Suprapubic skin (tissue), 4 donors: ENCODE results near the gene SURF1. TPM values are rescaled to one million over a fixed set of nuclear protein-coding genes. Genes with fewer than 3 reads are reported as not detected.
A peak's percentile ranks its signal among the peaks of the same experiment; 100 is the strongest.

Experiments used
- DNase-seq, 2 donors: peaks; one replicate each; pipeline ENCODE4 v3.0.0-alpha.2; 2019; ENCODE audit warnings: low spot score in 2 of 2
- H3K27ac ChIP-seq: fragments of 200-600 bp; sonication (generic); one replicate; pipeline ENCODE4 v1.5.1; 2019
- H3K27me3 ChIP-seq: fragments of 200-600 bp; sonication (generic); one replicate; pipeline ENCODE4 v1.5.1; 2019
- H3K36me3 ChIP-seq: fragments of 200-600 bp; sonication (generic); one replicate; pipeline ENCODE4 v1.5.1; 2019
- H3K4me1 ChIP-seq: fragments of 200-600 bp; sonication (generic); one replicate; pipeline ENCODE4 v1.5.1; 2019
- H3K4me3 ChIP-seq: fragments of 200-600 bp; sonication (generic); one replicate; pipeline ENCODE4 v1.5.1; 2019; ENCODE audit warnings: mild to moderate bottlenecking
- H3K9me3 ChIP-seq: fragments of 200-600 bp; sonication (generic); one replicate; pipeline ENCODE4 v1.5.1; 2019
- EP300 ChIP-seq: sonication (generic); formaldehyde crosslinking; IDR thresholded peaks from one replicate; pipeline ENCODE4 v1.6.1; 2017; ENCODE audit warnings: antibody characterized with exemption
- POLR2A ChIP-seq, 2 donors: fragments of 450-650 bp; IDR thresholded peaks; one replicate each; pipeline ENCODE4 v1.6.1; 2017; ENCODE audit warnings: antibody characterized with exemption in 2 of 2, mild to moderate bottlenecking in 2 of 2, moderate library complexity in 2 of 2
- POLR2AphosphoS5 ChIP-seq, 3 donors: sonication (generic); formaldehyde crosslinking; IDR thresholded peaks; one replicate each; pipeline ENCODE4 v1.6.1; 2017; ENCODE audit warnings: antibody characterized with exemption in 3 of 3
- WGBS: methylation state at CpG from one replicate; pipeline ENCODE4 v1.1.5; 2018; 5-methylcytosine and 5-hydroxymethylcytosine counted together
- total RNA-seq, 4 donors: library from RNA; depleted of rRNA; stranded (reverse); fragments of >200 nt; gene quantifications; one replicate each; pipeline ENCODE4 v1.1.0, GENCODE V29; 2016
- TF ChIP-seq, protein P1 (sequence below), 2 donors: fragments of 200-600 bp in 1 of 2; fragments of 450-650 bp in 1 of 2; sonication (generic) in 1 of 2; IDR thresholded peaks; one replicate each; pipeline ENCODE4 v1.5.1; 2016 to 2019; ENCODE audit warnings: antibody characterized with exemption in 2 of 2, mild to moderate bottlenecking in 1 of 2, moderate library complexity in 1 of 2

Gene SURF1
- total RNA-seq, 4 donors from 2014 or later = 29.1 to 45.0 (median 33.4) TPM

DNA sequence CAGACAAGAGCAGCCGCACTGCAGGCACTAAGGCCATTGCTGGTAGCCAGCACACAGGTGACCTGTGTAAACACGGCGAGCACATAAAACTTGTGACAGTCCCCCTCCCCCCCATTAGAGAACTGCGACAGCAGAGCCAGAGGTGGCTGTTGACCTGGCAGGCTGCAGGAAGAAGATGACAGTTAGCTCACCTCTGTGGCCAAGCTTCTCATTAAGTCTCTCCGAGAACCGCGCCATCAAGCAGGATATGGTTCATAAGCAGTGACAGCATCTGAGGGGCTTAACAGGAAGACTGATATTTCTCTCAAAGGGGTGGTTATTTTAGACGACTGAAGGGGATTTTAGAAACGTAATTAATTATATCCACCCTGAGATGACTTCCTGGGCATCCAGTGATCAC lies 14.4 kb upstream of the SURF1 start:
- Histone ChIP-seq H3K27ac (no peak overlapping the region), H3K4me3 (no peak overlapping the region), H3K36me3 (peaks cover 19% of the 10 kb centered on the region), H3K4me1 (peaks cover 86% of the 10 kb centered on the region), H3K9me3 (no peaks in the 10 kb centered on the region), H3K27me3 (no peaks in the 10 kb centered on the region)
- TF ChIP-seq POLR2AphosphoS5 (IDR thresholded peaks at IDR 0.05) (no peak), POLR2A (IDR thresholded peaks at IDR 0.05) (no peak), EP300 (no peak)
- TF ChIP-seq, protein P1, sequence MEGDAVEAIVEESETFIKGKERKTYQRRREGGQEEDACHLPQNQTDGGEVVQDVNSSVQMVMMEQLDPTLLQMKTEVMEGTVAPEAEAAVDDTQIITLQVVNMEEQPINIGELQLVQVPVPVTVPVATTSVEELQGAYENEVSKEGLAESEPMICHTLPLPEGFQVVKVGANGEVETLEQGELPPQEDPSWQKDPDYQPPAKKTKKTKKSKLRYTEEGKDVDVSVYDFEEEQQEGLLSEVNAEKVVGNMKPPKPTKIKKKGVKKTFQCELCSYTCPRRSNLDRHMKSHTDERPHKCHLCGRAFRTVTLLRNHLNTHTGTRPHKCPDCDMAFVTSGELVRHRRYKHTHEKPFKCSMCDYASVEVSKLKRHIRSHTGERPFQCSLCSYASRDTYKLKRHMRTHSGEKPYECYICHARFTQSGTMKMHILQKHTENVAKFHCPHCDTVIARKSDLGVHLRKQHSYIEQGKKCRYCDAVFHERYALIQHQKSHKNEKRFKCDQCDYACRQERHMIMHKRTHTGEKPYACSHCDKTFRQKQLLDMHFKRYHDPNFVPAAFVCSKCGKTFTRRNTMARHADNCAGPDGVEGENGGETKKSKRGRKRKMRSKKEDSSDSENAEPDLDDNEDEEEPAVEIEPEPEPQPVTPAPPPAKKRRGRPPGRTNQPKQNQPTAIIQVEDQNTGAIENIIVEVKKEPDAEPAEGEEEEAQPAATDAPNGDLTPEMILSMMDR (IDR thresholded peaks at IDR 0.05) = no peak
- WGBS = 76% methylated on average over 7 of the region's 9 CpGs
- no peak for DNase-seq

DNA sequence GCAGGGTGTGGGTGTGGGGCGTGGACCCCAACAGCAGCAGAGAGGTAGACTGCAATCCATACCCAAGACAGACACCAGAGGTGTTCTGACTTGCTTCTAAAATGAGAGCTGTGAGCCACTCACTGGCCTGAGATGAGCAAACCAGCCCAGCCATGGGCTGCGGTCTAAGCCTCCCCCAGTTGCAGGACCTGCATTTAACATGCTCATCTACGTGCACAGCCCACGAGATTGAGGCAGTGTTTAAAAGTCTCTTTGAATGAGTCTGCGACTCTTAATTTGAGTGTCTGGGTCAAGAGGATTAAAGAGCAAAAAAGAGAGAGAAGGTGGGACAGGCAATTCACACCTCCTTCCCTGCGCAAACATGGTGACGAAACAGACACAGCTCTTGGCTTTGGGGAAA lies 13.6 kb upstream of the SURF1 start:
- no peaks in the 10 kb centered on the region for H3K27me3 ChIP-seq
- no peak for DNase-seq
- H3K4me1 ChIP-seq = peaks cover 88% of the 10 kb centered on the region
- no peak overlapping the region for H3K27ac ChIP-seq
- H3K9me3 ChIP-seq = no peaks in the 10 kb centered on the region
- WGBS = 90% methylated on average over 7 of the region's 7 CpGs
- TF ChIP-seq, protein P1 (IDR thresholded peaks at IDR 0.05) = no peak
- TF ChIP-seq POLR2AphosphoS5 (IDR thresholded peaks at IDR 0.05) (no peak), POLR2A (IDR thresholded peaks at IDR 0.05) (no peak), EP300 (no peak)
- no peak overlapping the region for H3K4me3 ChIP-seq
- peaks cover 26% of the 10 kb centered on the region for H3K36me3 ChIP-seq

DNA sequence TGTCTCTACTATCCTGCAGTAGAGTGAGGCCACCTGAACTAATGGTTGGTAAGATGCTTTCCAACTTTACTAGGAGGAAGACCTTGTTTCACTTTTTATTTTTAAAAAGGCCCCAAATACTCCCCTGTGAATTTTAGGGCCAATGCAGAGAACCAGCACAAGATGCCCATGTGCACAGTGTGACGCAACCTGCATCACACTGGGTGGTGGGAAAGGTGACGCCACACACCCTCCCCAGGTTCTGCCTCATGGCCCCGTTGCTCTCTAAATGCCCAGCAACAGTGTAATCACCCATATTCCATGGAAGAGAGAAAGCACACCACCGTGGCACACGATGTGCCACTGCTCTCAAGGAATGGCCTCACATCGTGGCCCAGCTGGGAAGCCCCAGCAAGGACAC lies 13.1 kb upstream of the SURF1 start:
- TF ChIP-seq, protein P1 (IDR thresholded peaks at IDR 0.05) = no peak
- TF ChIP-seq POLR2AphosphoS5 (IDR thresholded peaks at IDR 0.05) (no peak), POLR2A (IDR thresholded peaks at IDR 0.05) (no peak), EP300 (no peak)
- H3K9me3 ChIP-seq = no peaks in the 10 kb centered on the region
- H3K4me3 ChIP-seq = no peak overlapping the region
- 78% methylated on average over 6 of the region's 6 CpGs for WGBS
- peaks cover 30% of the 10 kb centered on the region for H3K36me3 ChIP-seq
- H3K27ac ChIP-seq = no peak overlapping the region
- no peaks in the 10 kb centered on the region for H3K27me3 ChIP-seq
- no peak for DNase-seq
- H3K4me1 ChIP-seq = peaks cover 87% of the 10 kb centered on the region

DNA sequence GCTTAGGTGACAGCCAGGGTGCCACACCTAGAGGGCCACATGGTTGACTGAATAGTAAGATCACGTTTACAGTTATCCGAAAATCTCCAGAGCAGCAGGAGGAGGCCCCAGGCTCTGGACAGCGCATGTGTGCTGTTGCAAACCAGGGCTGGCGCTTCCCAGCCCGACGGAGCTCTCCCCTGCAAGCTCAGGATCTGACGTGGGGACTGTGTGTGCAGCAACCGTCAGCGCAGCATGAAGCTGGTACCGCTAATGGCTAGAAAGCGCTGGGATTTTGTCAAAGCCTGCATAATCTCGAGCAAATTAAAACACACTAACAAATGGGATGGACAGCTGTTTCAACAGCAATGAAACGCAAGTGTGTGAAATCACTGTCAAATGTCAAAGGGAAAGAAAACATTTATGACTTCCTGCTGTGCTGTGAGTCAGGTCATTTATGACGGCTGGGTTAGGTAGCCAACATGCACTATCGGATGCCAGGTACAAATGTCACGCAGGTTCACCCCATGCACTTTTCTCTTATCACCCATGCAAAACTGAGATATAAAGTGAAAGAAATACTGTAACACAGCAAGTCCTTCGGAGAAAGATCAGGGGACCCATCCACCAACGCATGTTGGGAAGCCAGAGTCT lies 12.1 kb upstream of the SURF1 start:
- 44% methylated on average over 16 of the region's 18 CpGs for WGBS
- no peak for TF ChIP-seq POLR2AphosphoS5 (IDR thresholded peaks at IDR 0.05)
- TF ChIP-seq, protein P1 (IDR thresholded peaks at IDR 0.05) = no peak
- no peak for TF ChIP-seq POLR2A (IDR thresholded peaks at IDR 0.05)
- TF ChIP-seq EP300 = no peak
- Histone ChIP-seq H3K9me3 (no peaks in the 10 kb centered on the region), H3K4me1 (peaks cover 87% of the 10 kb centered on the region), H3K27me3 (no peaks in the 10 kb centered on the region), H3K36me3 (peaks cover 41% of the 10 kb centered on the region), H3K4me3 (no peak overlapping the region), H3K27ac (peak overlapping the region; percentile 8)
- DNase-seq = no peak

DNA sequence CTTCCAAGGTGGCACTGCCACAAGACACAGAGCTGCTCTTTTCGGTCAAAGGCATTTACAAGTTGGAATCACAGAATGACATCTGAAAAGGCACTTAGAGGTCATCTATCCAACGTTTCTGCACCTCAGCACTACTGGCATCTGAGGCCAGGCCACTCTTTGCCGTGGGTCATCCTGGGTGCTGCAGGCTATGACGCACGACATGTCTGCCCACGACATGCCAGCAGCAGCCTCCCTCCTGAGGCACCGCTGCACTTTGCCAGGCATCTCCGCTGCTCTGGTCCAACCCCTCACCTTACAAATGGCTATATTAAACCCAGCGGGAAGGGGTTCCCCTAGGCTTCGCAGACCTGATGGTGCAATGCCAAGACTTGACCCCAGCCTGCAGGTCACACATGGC lies 11.5 kb upstream of the SURF1 start:
- DNase-seq = no peak
- H3K4me1 ChIP-seq = peaks cover 88% of the 10 kb centered on the region
- peaks cover 47% of the 10 kb centered on the region for H3K36me3 ChIP-seq
- 39% methylated on average over 9 of the region's 10 CpGs for WGBS
- peak overlapping the region; percentile 8 for H3K27ac ChIP-seq
- H3K27me3 ChIP-seq = no peaks in the 10 kb centered on the region
- no peak overlapping the region for H3K4me3 ChIP-seq
- no peaks in the 10 kb centered on the region for H3K9me3 ChIP-seq
- TF ChIP-seq EP300 (no peak), POLR2A (IDR thresholded peaks at IDR 0.05) (no peak), POLR2AphosphoS5 (IDR thresholded peaks at IDR 0.05) (no peak)
- TF ChIP-seq, protein P1 (IDR thresholded peaks at IDR 0.05) = no peak
